Activated naive CD4-positive, alpha-beta T cell treated with Interleukin-2 at 50 U/mL for 16 hours (primary cell): Measurements from ENCODE around the gene ZFYVE27.

Experiments
- DNase-seq: peaks from one replicate; pipeline ENCODE4 v3.0.0-alpha.2; 2020

The ZFYVE27 gene

GRCh38 chr10:97770255-97770654, 33.3 kb downstream of the ZFYVE27 start:
- DNase-seq = no peak

- no peak for DNase-seq
These were observed 34.3 kb downstream of the ZFYVE27 start for GRCh38 chr10:97771055-97771891.

DNA sequence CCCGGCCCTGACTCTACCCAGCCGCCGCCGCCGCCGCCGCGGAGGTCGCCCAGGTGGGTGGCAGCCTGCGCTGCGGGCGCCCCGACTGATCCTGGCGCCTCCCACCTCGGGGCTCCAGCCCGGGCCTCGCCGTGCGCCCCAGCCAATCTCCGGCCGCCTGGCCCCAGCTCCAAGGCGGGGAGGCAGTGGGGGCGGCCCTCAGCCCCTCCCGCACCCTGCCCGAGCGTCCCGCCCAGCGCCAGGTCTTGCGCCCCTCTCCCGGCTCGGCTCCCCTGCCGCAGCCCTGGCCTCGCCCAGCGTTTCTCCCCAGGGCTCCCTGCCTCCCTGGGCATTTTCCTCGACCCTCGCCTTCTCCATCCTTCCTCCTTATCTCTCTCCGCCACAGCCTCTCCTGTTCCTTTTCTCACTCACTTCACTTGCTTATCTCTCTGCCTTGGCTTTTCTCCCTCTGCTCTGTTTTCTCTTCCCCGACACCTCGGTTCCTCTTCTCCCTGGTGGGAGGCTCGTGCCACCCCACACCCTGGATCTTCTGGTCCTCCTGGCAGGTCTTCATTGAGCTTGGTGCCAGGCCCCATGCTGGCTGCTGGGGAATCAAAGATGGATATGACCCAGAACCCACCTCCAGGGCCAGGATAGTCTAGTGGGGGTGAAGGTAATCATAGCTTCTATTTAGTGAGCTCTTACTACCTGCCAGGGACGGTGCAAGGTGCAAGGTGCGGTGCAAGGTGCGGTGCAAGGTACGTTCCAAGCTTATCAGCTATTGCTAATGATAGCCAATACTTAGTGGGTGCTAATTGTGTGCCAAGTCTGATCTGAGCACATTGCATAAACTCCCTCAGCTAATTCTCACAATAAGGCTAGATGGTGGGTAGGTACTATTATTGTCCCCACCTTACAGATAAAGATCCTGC, 35.2 kb downstream of the ZFYVE27 start, which contains the start of gene SFRP5:
Gene SFRP5 (minus strand): TSS at position 87 of the 911 bp plus-strand sequence. CDS start 166 bp downstream, outside the sequence.
- DNase-seq = no peak

DNA sequence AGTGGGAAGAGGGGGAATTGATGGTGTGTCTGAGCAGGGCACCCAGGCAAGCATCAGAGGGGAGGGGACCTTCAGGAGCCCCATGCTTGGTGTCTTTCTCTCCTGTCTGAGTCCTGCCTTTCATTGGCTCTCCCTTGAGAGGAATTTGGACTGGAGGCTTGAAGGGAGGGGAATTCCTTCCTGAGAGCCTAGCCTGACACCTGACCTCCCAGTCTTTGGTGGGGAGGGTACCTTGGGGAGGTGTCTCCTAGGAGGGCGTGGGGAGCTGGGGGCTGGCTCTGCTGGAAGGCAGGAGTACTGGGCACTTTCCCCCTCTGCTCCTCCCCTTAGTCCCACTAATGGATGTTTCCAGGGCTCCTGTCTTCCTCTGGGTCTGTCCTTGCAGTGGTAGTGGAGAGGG, 36.2 kb downstream of the ZFYVE27 start:
- DNase-seq = no peak

GRCh38 chr10:97774811-97775294, 37.9 kb downstream of the ZFYVE27 start:
- DNase-seq = no peak

DNA sequence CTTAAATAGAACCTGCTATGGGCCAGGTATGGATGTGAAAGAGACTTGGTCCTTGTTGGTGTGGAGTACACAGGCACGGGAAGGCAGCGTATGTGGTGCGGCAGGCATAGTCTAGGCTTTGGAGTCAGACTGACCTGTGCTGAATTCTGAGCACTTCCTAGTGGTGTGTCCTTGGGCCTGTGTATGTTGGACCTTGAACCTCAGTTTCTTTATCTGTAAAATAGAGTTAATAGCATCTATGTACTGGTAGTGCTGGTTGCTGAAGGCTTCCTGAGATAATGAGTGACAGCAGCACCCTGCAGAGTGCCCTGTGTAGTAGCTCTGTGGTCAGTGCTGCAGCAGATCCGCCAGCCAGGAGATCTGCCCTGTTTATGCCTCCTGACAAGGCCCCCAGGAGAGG, 40.2 kb downstream of the ZFYVE27 start:
- no peak for DNase-seq

- DNase-seq = no peak
These were observed 41.7 kb downstream of the ZFYVE27 start for GRCh38 chr10:97778452-97779302.

GRCh38 chr10:97779492-97779891, 42.6 kb downstream of the ZFYVE27 start:
- no peak for DNase-seq

- no peak for DNase-seq
These were observed 43.0 kb downstream of the ZFYVE27 start for GRCh38 chr10:97779975-97780374.

DNA sequence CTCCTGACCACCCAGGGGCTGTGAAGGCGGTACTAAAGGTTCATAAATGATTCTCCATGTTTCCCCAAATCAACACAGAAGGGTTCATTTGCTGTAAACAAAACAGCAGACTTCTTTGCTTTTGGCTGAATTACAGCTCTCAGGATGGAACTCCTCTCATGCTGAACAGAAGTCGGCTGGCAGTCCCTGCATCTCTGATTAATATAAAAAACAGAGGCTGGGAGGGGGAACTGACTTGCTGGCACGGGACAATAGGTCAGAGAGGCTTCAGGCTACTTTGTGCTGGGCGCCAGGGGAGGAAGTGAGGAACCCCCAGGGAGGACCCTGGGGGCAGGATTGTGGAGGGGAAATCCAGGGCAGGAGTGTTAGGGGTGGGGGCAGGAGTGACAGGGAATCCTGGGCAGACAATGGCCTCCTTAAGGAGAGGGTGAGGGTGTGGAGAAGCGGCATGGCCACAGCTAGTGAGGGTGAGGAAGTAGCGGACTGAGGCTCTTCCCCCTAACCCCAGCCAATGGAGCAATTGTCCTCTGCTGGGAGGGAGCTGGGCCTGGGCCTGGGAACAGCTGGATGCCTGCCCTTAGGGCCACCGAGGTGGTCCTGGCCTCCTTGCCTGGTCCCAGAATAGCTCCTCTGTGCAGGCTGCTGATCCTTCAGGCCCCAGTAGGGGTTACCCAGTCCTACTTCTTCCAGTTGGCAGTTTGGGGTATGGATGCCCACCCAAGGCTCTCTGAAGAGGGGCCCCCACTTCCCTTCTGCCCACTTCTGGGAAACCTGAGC, 44.1 kb downstream of the ZFYVE27 start:
- no peak for DNase-seq

GRCh38 chr10:97781618-97782331, 44.8 kb downstream of the ZFYVE27 start:
- DNase-seq = no peak

DNA sequence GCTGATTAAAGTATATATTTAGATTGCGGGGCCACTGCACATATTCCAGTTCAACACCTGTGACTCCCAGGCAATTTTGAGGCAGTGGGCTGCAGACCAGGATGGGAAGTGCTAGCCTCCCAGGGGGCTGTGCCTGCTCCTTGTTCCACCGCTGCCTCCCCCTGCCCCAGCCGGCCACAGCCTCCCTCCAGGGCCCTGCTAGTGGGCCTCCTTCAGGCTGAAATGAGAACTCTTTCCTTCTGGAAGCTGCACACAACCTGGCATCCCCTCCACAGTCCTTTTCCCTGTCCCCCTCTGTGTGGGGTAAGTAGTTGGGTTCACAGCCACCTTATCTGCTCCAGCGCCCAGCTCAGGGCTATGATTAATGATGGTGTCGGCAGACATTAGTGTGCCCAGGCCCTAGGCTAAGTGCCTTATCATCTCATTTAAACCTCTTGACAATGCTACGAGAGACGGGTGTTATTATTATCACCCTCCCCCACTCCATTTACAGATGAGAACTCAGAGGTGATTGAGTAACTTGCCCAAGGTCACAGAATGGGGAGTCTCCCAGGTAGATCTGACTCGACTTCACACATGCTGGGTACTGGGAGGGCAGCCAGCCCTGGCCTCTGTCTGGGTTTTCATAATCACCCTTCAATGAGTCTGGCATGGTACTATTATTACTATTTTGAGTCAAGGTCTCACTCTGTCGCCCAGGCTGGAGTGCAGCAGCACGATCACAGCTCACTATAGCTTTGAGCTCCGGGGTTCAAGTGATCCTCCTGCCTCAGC, 45.7 kb downstream of the ZFYVE27 start:
- DNase-seq = no peak

DNA sequence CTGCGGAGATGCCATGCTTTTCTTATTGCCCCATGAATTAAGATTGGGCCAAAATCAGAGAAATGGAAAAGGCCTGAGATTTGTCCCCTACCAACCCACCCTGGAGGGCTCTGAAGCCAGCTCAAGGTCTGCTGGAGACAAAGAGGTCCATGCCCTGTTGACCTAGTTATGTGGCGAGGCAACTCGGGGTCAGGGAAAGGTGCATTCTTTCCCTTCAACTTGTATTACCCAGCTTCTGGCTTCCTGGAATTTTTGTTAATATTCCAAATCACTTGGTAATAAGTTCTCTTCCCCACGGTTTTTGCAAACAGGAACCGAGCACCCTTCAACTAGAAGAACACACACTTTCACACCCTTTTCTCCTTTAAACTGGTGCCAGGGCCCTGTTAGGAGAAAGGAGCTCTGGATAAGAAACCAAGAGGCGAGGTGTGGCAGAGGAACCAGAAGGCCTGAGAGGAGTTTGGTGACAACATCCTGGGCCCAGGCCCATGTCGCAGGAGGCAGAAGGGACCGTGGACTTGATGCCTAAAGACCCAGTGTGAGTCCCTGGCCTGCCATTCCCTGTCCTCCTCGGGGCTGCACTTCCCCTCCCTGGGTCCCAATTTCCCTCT, 47.4 kb downstream of the ZFYVE27 start:
- DNase-seq = no peak

GRCh38 chr10:97785231-97785630, 48.3 kb downstream of the ZFYVE27 start:
- DNase-seq = no peak

DNA sequence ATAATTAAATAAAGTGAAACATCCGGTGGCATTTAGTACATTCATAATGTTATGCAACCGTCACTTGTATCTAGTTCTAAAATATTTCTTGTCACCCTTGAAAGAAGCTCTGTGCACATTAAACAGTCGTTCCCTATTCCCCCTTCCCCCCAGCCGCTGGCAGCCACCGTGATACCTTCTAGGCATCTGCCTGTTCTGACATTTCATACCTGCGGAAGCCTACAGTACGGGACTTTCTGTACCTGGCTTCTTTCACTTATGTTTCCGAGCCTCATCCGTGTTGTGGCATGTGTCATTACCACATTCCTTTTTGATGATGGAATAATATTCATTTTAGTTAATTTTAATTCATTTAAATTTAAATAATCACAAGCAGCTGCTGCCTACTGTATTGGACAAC, 48.8 kb downstream of the ZFYVE27 start:
- DNase-seq = no peak

- no peak for DNase-seq
These were observed 51.9 kb downstream of the ZFYVE27 start for GRCh38 chr10:97788552-97789442.

DNA sequence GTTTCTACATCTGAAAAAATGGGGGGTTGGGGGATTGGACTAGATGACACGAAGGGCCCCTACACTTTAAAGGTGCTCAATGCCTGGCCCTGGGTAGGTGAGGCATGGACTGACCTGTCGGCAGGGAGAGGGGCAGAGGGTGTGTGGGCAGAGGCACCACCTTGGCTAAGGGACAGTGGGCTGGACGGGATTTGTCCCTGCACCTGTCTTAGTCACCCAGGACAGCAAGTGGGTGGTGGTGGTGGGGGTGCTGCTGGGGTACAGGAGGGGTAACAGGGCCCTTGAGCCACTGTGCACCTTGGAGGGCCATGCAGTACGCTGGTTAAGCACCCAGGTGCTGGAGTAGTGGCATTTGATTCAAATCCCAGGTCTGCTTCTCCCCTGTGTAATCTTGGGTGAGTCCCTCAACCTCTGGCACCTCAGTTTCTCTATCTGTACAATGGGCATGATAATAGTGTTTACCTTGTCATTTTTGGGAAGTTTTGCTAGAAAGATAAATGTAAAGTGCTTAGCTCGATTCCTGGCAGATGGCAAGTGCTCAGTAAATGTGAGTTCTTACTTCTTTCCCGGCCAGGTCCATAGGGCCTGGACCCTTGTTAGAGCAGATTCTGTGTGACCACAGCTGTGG, 53.0 kb downstream of the ZFYVE27 start:
- DNase-seq = no peak
